ENCODE data around the gene CTNNA2. TPM values are rescaled to one million over a fixed set of nuclear protein-coding genes. Genes with fewer than 3 reads are reported as not detected.

Gene CTNNA2
- total and polyA plus RNA-seq, 8 donors = 0.28 to 5.7 (median 0.44) TPM; not detected in 4

DNA sequence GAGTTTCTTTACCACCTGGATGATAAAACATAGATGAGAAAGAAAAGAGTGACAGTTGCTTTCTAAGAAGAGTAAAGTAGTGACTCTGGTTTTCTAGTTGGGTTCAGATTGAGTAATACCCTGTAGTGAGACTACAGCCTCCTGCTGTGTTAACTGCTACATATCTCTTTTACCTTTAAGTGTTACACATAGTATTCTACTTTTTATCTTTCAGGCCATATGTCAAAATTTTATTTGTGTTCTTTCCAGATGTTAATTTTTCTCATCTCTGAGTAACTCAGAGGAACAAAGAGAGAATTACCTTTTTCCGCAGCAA is 348.2 kb downstream of the CTNNA2 start:
- Histone ChIP-seq H3K27ac (no peak overlapping the region), H3K36me3 (no peaks in the 10 kb centered on the region), H3K27me3 (no peaks in the 10 kb centered on the region), H3K9me3 (no peaks in the 10 kb centered on the region), H3K4me1 (no peaks in the 10 kb centered on the region), H3K4me3 (no peak overlapping the region)
- no peak for DNase-seq
- intact Hi-C loops (cut with DNase I; ENCODE audit: low total_unique reads) = no loop called here
- TF ChIP-seq POLR2A (IDR thresholded peaks at IDR 0.05) (no peak), CTCF (IDR thresholded peaks at IDR 0.05) (no peak), POLR2AphosphoS5 (IDR thresholded peaks at IDR 0.05) (no peak), EP300 (IDR thresholded peaks at IDR 0.05) (no peak)
- 29 to 51% (median 40%) methylated on average over 1 of the region's 1 CpG for WGBS, 5 donors

DNA sequence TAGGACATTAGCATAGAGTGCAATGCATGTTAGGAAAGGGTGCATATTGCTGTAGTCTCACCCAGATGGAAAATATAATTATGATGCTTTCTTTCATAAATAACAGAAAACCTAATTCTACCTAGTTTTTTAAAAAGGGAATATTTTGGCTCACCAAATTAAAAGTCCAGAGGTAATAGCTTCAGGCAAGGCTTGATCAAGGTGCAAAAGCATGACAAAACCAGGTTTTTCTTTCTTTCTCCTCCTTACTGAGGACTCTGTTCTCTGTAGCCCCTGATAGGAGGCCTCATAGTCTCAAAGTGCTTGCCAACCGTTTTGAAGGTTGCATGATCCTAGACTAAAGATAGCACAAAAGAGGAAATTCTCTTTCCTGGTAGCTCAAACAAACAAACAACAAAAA is 349.9 kb downstream of the CTNNA2 start:
- TF ChIP-seq POLR2AphosphoS5 (IDR thresholded peaks at IDR 0.05) = no peak
- no peak for TF ChIP-seq CTCF (IDR thresholded peaks at IDR 0.05)
- TF ChIP-seq EP300 (IDR thresholded peaks at IDR 0.05) = no peak
- no peak for TF ChIP-seq POLR2A (IDR thresholded peaks at IDR 0.05)
- Histone ChIP-seq H3K27ac (no peak overlapping the region), H3K4me1 (no peaks in the 10 kb centered on the region), H3K27me3 (no peaks in the 10 kb centered on the region), H3K9me3 (no peaks in the 10 kb centered on the region), H3K4me3 (no peak overlapping the region), H3K36me3 (no peaks in the 10 kb centered on the region)
- intact Hi-C loops (cut with DNase I; ENCODE audit: low total_unique reads) = no loop called here
- DNase-seq = no peak
- WGBS, 5 donors = 12 to 59% (median 30%) methylated on average over 1 of the region's 1 CpG

DNA sequence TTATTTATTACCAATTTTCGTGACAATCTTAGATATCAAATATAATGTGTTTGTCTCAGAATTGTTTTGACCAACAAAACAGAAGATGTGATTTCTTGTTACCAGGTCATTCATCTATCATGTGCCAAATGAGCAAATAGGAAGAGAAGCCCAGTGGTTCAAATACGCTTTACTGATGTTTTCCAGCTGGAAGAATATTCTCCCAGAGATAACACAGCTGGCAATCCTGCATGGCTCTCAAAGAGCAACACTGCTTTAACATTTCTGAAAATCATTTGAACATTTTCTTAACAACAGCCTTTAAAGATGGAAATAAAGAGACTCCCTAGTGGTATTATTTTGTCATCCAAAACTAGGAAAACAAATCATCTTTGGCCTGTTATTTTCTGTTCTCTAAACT is 359.8 kb downstream of the CTNNA2 start:
- Histone ChIP-seq H3K4me3 (no peak overlapping the region), H3K27ac (no peak overlapping the region), H3K27me3 (no peaks in the 10 kb centered on the region), H3K4me1 (no peaks in the 10 kb centered on the region), H3K36me3 (no peaks in the 10 kb centered on the region), H3K9me3 (no peaks in the 10 kb centered on the region)
- TF ChIP-seq POLR2A (IDR thresholded peaks at IDR 0.05) = no peak
- TF ChIP-seq CTCF (IDR thresholded peaks at IDR 0.05) = no peak
- no peak for TF ChIP-seq POLR2AphosphoS5 (IDR thresholded peaks at IDR 0.05)
- TF ChIP-seq EP300 (IDR thresholded peaks at IDR 0.05) = no peak
- intact Hi-C loops (cut with DNase I; ENCODE audit: low total_unique reads) = no loop called here
- DNase-seq = no peak
- 65 to 78% (median 70%) methylated on average over 2 of the region's 2 CpGs for WGBS, 5 donors

DNA sequence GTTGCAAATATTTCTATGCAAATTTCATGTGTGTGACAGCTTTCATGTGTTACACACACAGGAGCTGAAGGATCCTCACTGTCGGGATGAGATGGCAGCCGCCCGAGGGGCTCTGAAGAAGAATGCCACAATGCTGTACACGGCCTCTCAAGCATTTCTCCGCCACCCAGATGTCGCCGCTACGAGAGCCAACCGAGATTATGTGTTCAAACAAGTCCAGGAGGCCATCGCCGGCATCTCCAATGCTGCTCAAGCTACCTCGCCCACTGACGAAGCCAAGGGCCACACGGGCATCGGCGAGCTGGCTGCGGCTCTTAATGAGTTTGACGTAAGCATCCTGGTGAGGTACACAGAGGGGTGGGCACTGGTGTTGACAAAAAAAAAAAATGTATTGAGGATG is 361.2 kb downstream of the CTNNA2 start:
- intact Hi-C loops (cut with DNase I; ENCODE audit: low total_unique reads) = no loop called here

More for the DNA sequence above, 361.2 kb downstream of the CTNNA2 start:
- WGBS, 5 donors = 92 to 97% (median 93%) methylated on average over 18 of the region's 18 CpGs
- no peaks in the 10 kb centered on the region for H3K9me3 ChIP-seq
- DNase-seq = no peak
- H3K36me3 ChIP-seq = no peaks in the 10 kb centered on the region
- H3K27ac ChIP-seq = no peak overlapping the region
- H3K4me3 ChIP-seq = no peak overlapping the region
- H3K4me1 ChIP-seq = no peaks in the 10 kb centered on the region
- no peaks in the 10 kb centered on the region for H3K27me3 ChIP-seq
- TF ChIP-seq EP300 (IDR thresholded peaks at IDR 0.05) = no peak
- TF ChIP-seq CTCF (IDR thresholded peaks at IDR 0.05) = no peak
- TF ChIP-seq POLR2A (IDR thresholded peaks at IDR 0.05) = no peak
- TF ChIP-seq POLR2AphosphoS5 (IDR thresholded peaks at IDR 0.05) = no peak
